SU-DHL-6 (cell line): ENCODE measurements around the gene ZNF135.

Experiments
- H2AFZ ChIP-seq: fragments of 200-600 bp; sonication (generic); 2 replicates; pipeline ENCODE4 v1.6.1; 2014; ENCODE audit warnings: low read depth, mild to moderate bottlenecking, moderate library complexity, mixed read lengths, antibody characterized with exemption, low read length; ENCODE audit not compliant: severe bottlenecking
- H3F3A ChIP-seq: fragments of 200-600 bp; shearing (Covaris generic); 2 replicates; pipeline ENCODE4 v1.6.0; 2016; ENCODE audit warnings: antibody characterized with exemption, mild to moderate bottlenecking; ENCODE audit not compliant: insufficient read depth
- H3K27ac ChIP-seq: fragments of 200-600 bp; sonication (generic); 2 replicates; pipeline ENCODE4 v1.5.1; 2016; ENCODE audit warnings: low read depth, mild to moderate bottlenecking, low read length, moderate library complexity, mixed read lengths
- H3K27me3 ChIP-seq: fragments of 200-600 bp; sonication (generic), shearing (Covaris generic); 2 replicates; pipeline ENCODE4 v1.6.0; 2014; ENCODE audit warnings: mild to moderate bottlenecking, low read length
- H3K36me3 ChIP-seq: fragments of 200-600 bp; sonication (generic); 2 replicates; pipeline ENCODE4 v1.6.1; 2014; ENCODE audit warnings: mild to moderate bottlenecking, low read length, mixed read lengths
- H3K4me2 ChIP-seq: fragments of 300-600, 200-600 bp; shearing (Covaris generic), sonication (generic); 2 replicates; pipeline ENCODE4 v1.6.0; 2014; ENCODE audit warnings: low read length, low read depth, mild to moderate bottlenecking; ENCODE audit not compliant: poor library complexity, severe bottlenecking
- H3K4me3 ChIP-seq: fragments of 200-600 bp; sonication (generic); 2 replicates; pipeline ENCODE4 v1.5.1; 2014; ENCODE audit warnings: antibody characterized with exemption, low read length, mild to moderate bottlenecking, mixed read lengths; ENCODE audit not compliant: insufficient read depth, poor library complexity, severe bottlenecking
- H3K79me2 ChIP-seq: fragments of 200-600 bp; sonication (generic); 2 replicates; pipeline ENCODE4 v1.6.1; 2014; ENCODE audit warnings: mild to moderate bottlenecking, low read length, moderate library complexity; ENCODE audit not compliant: insufficient read depth
- H3K9ac ChIP-seq: fragments of 200-600 bp; sonication (generic); 2 replicates; pipeline ENCODE4 v1.7.0; 2014; ENCODE audit warnings: mild to moderate bottlenecking, low read length
- H3K9me2 ChIP-seq: fragments of 200-600 bp; sonication (generic); replicated peaks from 2 replicates; pipeline ENCODE4 v1.6.1; 2014; ENCODE audit warnings: low read length; ENCODE audit not compliant: insufficient read depth
- H3K9me3 ChIP-seq: fragments of 200-600 bp; sonication (generic); 2 replicates; pipeline ENCODE4 v1.6.1; 2014; ENCODE audit warnings: low read length, mixed read lengths; ENCODE audit not compliant: insufficient read depth
- H4K20me1 ChIP-seq: fragments of 200-600 bp; sonication (generic); 2 replicates; pipeline ENCODE4 v1.6.1; 2014; ENCODE audit warnings: low read depth, mild to moderate bottlenecking, antibody characterized with exemption, low read length, moderate library complexity, mixed read lengths
- EZH2phosphoT487 ChIP-seq: fragments of 200-600 bp; sonication (generic), shearing (Covaris generic); conservative IDR thresholded peaks from 2 replicates; pipeline ENCODE4 v1.6.1; 2018; ENCODE audit warnings: mild to moderate bottlenecking, antibody characterized with exemption, low read length, moderate library complexity, mixed read lengths
- TF ChIP-seq, protein P1 (sequence below): fragments of 200-600 bp; sonication (generic); IDR thresholded peaks from one replicate; pipeline ENCODE4 v1.5.1; 2017; ENCODE audit warnings: antibody characterized with exemption, mild to moderate bottlenecking, low read length, moderate library complexity; ENCODE audit not compliant: insufficient read depth, poor library complexity, severe bottlenecking

The ZNF135 gene

DNA sequence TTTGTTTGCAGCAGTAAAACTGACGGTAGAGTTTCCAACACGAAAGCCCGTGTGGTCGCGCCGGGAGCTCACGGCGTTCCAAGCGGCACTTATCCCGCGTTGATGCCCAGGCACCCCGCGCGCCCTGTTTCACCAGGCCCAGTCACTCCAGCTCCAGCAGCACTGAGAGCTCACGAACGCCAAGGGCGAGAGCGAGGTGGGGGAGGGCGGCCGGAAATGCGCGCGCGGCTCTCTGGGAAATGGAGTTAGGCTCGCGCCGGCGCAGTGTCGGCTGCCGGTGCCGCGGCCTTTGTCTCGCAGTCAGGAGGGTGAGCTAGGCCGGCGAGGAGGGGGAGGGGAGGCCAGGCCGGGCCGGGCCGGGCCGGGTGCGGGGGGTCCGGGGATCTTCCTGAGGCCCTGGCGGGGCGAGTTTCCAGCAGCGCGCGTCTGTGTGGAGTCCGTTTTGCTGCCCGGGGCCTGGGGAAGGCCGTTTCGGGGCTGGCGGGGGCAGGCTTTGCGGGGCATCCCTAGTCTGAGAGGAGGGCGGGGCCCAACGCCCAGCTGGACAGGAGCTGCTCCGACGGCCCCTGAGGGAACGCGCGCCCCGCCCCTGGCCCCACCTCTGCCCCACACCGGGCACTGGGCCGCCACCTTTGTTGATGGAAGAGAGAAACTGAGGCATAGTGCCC is at the start of gene ZNF135:
ZNF135 (plus strand) TSS at position 280 of the 668 bp plus-strand sequence. CDS start 721 bp downstream, outside the sequence.
- no peak within 1 kb of the TSS for H2AFZ ChIP-seq
- TF ChIP-seq EZH2phosphoT487, result no peak
- TF ChIP-seq, protein P1, sequence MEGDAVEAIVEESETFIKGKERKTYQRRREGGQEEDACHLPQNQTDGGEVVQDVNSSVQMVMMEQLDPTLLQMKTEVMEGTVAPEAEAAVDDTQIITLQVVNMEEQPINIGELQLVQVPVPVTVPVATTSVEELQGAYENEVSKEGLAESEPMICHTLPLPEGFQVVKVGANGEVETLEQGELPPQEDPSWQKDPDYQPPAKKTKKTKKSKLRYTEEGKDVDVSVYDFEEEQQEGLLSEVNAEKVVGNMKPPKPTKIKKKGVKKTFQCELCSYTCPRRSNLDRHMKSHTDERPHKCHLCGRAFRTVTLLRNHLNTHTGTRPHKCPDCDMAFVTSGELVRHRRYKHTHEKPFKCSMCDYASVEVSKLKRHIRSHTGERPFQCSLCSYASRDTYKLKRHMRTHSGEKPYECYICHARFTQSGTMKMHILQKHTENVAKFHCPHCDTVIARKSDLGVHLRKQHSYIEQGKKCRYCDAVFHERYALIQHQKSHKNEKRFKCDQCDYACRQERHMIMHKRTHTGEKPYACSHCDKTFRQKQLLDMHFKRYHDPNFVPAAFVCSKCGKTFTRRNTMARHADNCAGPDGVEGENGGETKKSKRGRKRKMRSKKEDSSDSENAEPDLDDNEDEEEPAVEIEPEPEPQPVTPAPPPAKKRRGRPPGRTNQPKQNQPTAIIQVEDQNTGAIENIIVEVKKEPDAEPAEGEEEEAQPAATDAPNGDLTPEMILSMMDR, result no peak
- H3K9ac ChIP-seq, result no peak within 1 kb of the TSS

DNA sequence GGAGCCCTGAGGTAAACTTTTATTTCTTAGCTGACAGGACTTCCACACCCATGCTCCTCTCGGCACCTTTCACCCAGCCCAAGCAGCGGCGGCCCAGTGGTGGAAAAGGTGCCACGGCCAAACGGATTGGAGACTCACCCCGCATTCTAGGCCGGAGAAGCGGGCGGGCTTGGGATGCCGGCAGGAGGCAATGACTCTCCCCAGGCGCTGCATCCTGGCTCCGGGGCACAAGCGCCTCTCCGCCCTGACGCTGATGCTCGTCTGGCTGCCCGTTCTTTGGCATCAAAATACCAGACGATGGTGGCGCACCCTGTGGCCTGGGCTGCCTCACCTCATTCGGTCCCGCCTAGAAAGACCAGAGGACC is 49.8 kb upstream of the ZNF135 start:
- H3K4me2 ChIP-seq, result no peak overlapping the region
- no peaks in the 10 kb centered on the region for H3F3A ChIP-seq
- H3K27me3 ChIP-seq, result no peaks in the 10 kb centered on the region
- H3K36me3 ChIP-seq, result no peaks in the 10 kb centered on the region
- no peak overlapping the region for H3K27ac ChIP-seq
- no peaks in the 10 kb centered on the region for H3K9me3 ChIP-seq
- H4K20me1 ChIP-seq, result no peaks in the 10 kb centered on the region
- TF ChIP-seq EZH2phosphoT487, result no peak
- TF ChIP-seq, protein P1, result no peak
- H3K9me2 ChIP-seq, result no peaks in the 10 kb centered on the region
- no peak overlapping the region for H3K4me3 ChIP-seq
- no peak overlapping the region for H3K9ac ChIP-seq
- H2AFZ ChIP-seq, result no peak overlapping the region
- H3K79me2 ChIP-seq, result no peaks in the 10 kb centered on the region

More for the DNA sequence above, at the start of gene ZNF135:
- no peaks in the 10 kb centered on the region for H3K9me3 ChIP-seq
- H3K27me3 ChIP-seq, result no peaks in the 10 kb centered on the region
- H3K9me2 ChIP-seq, result no peaks in the 10 kb centered on the region
- no peaks in the 10 kb centered on the region for H3K79me2 ChIP-seq
- no peaks in the 10 kb centered on the region for H3F3A ChIP-seq
- no peak within 1 kb of the TSS for H3K4me2 ChIP-seq
- no peak within 1 kb of the TSS for H3K4me3 ChIP-seq
- H4K20me1 ChIP-seq, result no peaks in the 10 kb centered on the region
- H3K36me3 ChIP-seq, result no peaks in the 10 kb centered on the region
- no peak within 1 kb of the TSS for H3K27ac ChIP-seq

DNA sequence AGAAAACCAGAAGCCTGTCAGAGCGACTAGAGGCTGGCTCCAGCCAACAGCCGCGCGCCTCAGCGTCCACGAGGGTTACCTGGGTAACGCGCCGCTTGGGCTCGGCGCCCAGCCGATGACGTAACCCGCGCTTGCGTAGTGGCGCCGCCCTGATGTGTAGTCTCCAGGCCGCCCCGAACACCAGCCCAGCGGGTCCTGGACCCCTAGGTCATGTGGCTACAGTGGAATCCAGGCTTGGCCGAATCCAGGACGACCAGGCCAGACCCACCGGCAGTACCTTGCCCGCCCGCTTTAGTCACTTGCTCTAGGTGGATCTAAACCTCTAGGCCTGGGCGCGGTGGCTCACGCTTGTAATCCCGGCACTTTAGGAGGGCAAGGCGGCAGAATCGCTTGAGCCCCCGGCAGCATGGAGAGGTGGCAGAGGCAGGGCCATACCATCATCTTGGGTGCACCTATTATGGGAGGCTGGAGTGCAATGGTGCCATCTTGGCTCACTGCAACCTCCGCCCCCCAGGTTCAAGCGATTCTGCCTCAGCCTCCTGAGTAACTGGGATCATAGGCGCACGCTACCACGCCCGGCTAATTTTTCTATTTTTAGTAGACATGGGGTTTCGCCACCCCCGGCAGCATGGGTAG is 49.3 kb upstream of the ZNF135 start:
- Histone ChIP-seq H3K4me2 (no peak overlapping the region), H3K9me3 (no peaks in the 10 kb centered on the region), H4K20me1 (no peaks in the 10 kb centered on the region), H3F3A (no peaks in the 10 kb centered on the region), H3K4me3 (no peak overlapping the region), H2AFZ (no peak overlapping the region), H3K9me2 (no peaks in the 10 kb centered on the region), H3K9ac (no peak overlapping the region), H3K27me3 (no peaks in the 10 kb centered on the region), H3K27ac (no peak overlapping the region), H3K79me2 (no peaks in the 10 kb centered on the region), H3K36me3 (no peaks in the 10 kb centered on the region)
- TF ChIP-seq, protein P1, result no peak
- no peak for TF ChIP-seq EZH2phosphoT487
